IMR-90 (cell line): ENCODE measurements around the gene MLIP. TPM values are rescaled to one million over a fixed set of nuclear protein-coding genes. Genes with fewer than 3 reads are reported as not detected.

Experiments
- ATAC-seq: fragments of 200-7000 bp; cut with Tn5 transposase; 2 replicates; pipeline ENCODE4 v1.9.1; 2020; ENCODE audit warnings: low read depth, mild to moderate bottlenecking, moderate library complexity
- BruUV-seq: library from RNA; stranded (reverse); fragments of 400-500 nt; replicated peaks from 2 replicates; lab custom pipeline; 2021; lab: Mats Ljungman, UMichigan
- CTCF ChIA-PET: fragments of 300-600 bp; formaldehyde crosslinking; extraction: SDS; loops from one replicate; lab custom pipeline; 2021; ENCODE audit warnings: antibody characterized with exemption; lab: Yijun Ruan, JAX
- POLR2A ChIA-PET: fragments of 300-600 bp; sonication (Branson Sonifier 250); formaldehyde crosslinking; loops from one replicate; lab custom pipeline; 2022; ENCODE audit warnings: antibody characterized with exemption; ENCODE audit not compliant: unreplicated experiment; lab: Charles Lee
- DNase-seq: peaks from one replicate; pipeline ENCODE4 v3.0.0; 2013
- H2AFZ ChIP-seq: replicated peaks from 2 replicates; pipeline ENCODE3; 2013; ENCODE audit warnings: low read length, mild to moderate bottlenecking; ENCODE audit not compliant: poor library complexity
- H2AK5ac ChIP-seq: 2 replicates; pipeline ENCODE4 v1.6.1; 2013; ENCODE audit warnings: low read depth, low read length, inconsistent platforms
- H2AK9ac ChIP-seq: replicated peaks from 2 replicates; pipeline ENCODE3; 2013; ENCODE audit warnings: mild to moderate bottlenecking, low read depth, low read length, moderate library complexity; ENCODE audit not compliant: poor library complexity
- H2BK120ac ChIP-seq: 2 replicates; pipeline ENCODE4 v1.6.1; 2013; ENCODE audit warnings: low read depth, low read length, inconsistent platforms
- H2BK15ac ChIP-seq: 3 replicates; pipeline ENCODE4 v1.6.1; 2013; ENCODE audit warnings: low read depth, low read length, inconsistent platforms
- H2BK20ac ChIP-seq: 2 replicates; pipeline ENCODE4 v1.6.1; 2013; ENCODE audit warnings: low read depth, mild to moderate bottlenecking, inconsistent platforms, low read length, moderate library complexity
- H2BK5ac ChIP-seq: 2 replicates; pipeline ENCODE4 v1.6.1; 2013; ENCODE audit warnings: mild to moderate bottlenecking, low read depth, low read length, inconsistent platforms; ENCODE audit not compliant: poor library complexity, severe bottlenecking
- H3K14ac ChIP-seq: replicated peaks from 2 replicates; pipeline ENCODE4 v1.6.1; 2013; ENCODE audit warnings: low read depth, low read length, inconsistent platforms
- H3K18ac ChIP-seq: 2 replicates; pipeline ENCODE4 v1.6.1; 2013; ENCODE audit warnings: low read depth, low read length, control low read depth
- H3K23ac ChIP-seq: 2 replicates; pipeline ENCODE4 v1.6.1; 2013; ENCODE audit warnings: low read depth, low read length, inconsistent platforms
- H3K27ac ChIP-seq: 2 replicates; pipeline ENCODE4 v1.5.1; 2013; ENCODE audit warnings: mild to moderate bottlenecking, control low read depth, low read length; ENCODE audit not compliant: insufficient read depth
- H3K27me3 ChIP-seq: 2 replicates; pipeline ENCODE4 v1.6.1; 2013; ENCODE audit warnings: low read length; ENCODE audit not compliant: control insufficient read depth, insufficient read depth
- H3K36me3 ChIP-seq: 2 replicates; pipeline ENCODE4 v1.6.1; 2013; ENCODE audit warnings: low read length, mixed read lengths; ENCODE audit not compliant: control insufficient read depth, insufficient read depth
- H3K4ac ChIP-seq: 2 replicates; pipeline ENCODE4 v1.6.1; 2013; ENCODE audit warnings: low read depth, low read length, inconsistent platforms
- H3K4me1 ChIP-seq: 2 replicates; pipeline ENCODE4 v1.6.1; 2013; ENCODE audit warnings: low read length, mixed read lengths; ENCODE audit not compliant: control insufficient read depth, insufficient read depth
- H3K4me2 ChIP-seq: 2 replicates; pipeline ENCODE4 v1.6.1; 2013; ENCODE audit warnings: low read depth, mild to moderate bottlenecking, control low read depth, low read length, moderate library complexity
- H3K4me3 ChIP-seq: 2 replicates; pipeline ENCODE4 v1.5.1; 2013; ENCODE audit warnings: low read depth, mild to moderate bottlenecking, control low read depth, low read length, moderate library complexity; ENCODE audit not compliant: insufficient read depth
- H3K56ac ChIP-seq: 2 replicates; pipeline ENCODE4 v1.6.1; 2013; ENCODE audit warnings: low read length, inconsistent platforms; ENCODE audit not compliant: insufficient read depth; ENCODE audit errors: extremely low read depth
- H3K79me1 ChIP-seq, 2 experiments: 2 replicates each; pipeline ENCODE4 v1.6.1; 2013; ENCODE audit warnings: low read length in 2 of 2, inconsistent platforms in 1 of 2, low read depth in 1 of 2
- H3K9ac ChIP-seq: 2 replicates; pipeline ENCODE4 v1.6.1; 2013; ENCODE audit warnings: low read depth, low read length, control low read depth
- H3K9me1 ChIP-seq: 2 replicates; pipeline ENCODE4 v1.6.1; 2013; ENCODE audit warnings: low read length, inconsistent platforms; ENCODE audit not compliant: insufficient read depth
- H3K9me3 ChIP-seq: 2 replicates; pipeline ENCODE4 v1.6.1; 2013; ENCODE audit warnings: low read length; ENCODE audit not compliant: control insufficient read depth, insufficient read depth
- H4K20me1 ChIP-seq: 2 replicates; pipeline ENCODE4 v1.6.1; 2013; ENCODE audit warnings: low read length, inconsistent platforms; ENCODE audit not compliant: insufficient read depth
- H4K5ac ChIP-seq: 2 replicates; pipeline ENCODE4 v1.6.1; 2013; ENCODE audit warnings: mild to moderate bottlenecking, low read depth, low read length, control low read depth
- H4K8ac ChIP-seq, 2 experiments: 2 replicates each; pipeline ENCODE4 v1.6.1; 2013; ENCODE audit warnings: low read depth in 2 of 2, low read length in 2 of 2, control low read depth in 1 of 2, inconsistent platforms in 1 of 2
- H4K91ac ChIP-seq: 2 replicates; pipeline ENCODE4 v1.6.1; 2013; ENCODE audit warnings: low read depth, low read length, inconsistent platforms; ENCODE audit not compliant: insufficient read depth
- BHLHE40 ChIP-seq: fragments of 150-350 bp; IDR thresholded peaks from 2 replicates; pipeline ENCODE4 v1.6.1; 2016; ENCODE audit warnings: mild to moderate bottlenecking, low read depth, low read length
- CEBPB ChIP-seq: IDR thresholded peaks from 2 replicates; pipeline ENCODE4 v1.6.1; 2012; ENCODE audit warnings: low read depth, low read length, improper control_type of control experiment
- CHD1 ChIP-seq: IDR thresholded peaks from 2 replicates; pipeline ENCODE4 v1.6.1; 2012; ENCODE audit warnings: low read depth, low read length, improper control_type of control experiment
- FOS ChIP-seq: fragments of 150-350 bp; IDR thresholded peaks from 2 replicates; pipeline ENCODE4 v1.6.1; 2016; ENCODE audit warnings: low read depth, low read length
- MAFK ChIP-seq: IDR thresholded peaks from 2 replicates; pipeline ENCODE4 v1.6.1; 2012; ENCODE audit warnings: low read depth, low read length, improper control_type of control experiment
- MAZ ChIP-seq: IDR thresholded peaks from 2 replicates; pipeline ENCODE4 v1.6.1; 2012; ENCODE audit warnings: low read depth, mild to moderate bottlenecking, low read length, improper control_type of control experiment, moderate library complexity, borderline replicate concordance
- MXI1 ChIP-seq: IDR thresholded peaks from 2 replicates; pipeline ENCODE4 v1.6.1; 2012; ENCODE audit warnings: low read depth, mild to moderate bottlenecking, low read length, moderate library complexity, borderline replicate concordance
- NFE2L2 ChIP-seq: fragments of 150-350 bp; IDR thresholded peaks from 2 replicates; pipeline ENCODE4 v1.6.1; 2016; ENCODE audit warnings: low read depth, mild to moderate bottlenecking, low read length
- RAD21 ChIP-seq: IDR thresholded peaks from 2 replicates; pipeline ENCODE4 v1.6.1; 2012; ENCODE audit warnings: low read length, improper control_type of control experiment
- RCOR1 ChIP-seq: IDR thresholded peaks from 2 replicates; pipeline ENCODE4 v1.6.1; 2012; ENCODE audit warnings: mild to moderate bottlenecking, low read length, improper control_type of control experiment; ENCODE audit not compliant: insufficient replicate concordance
- RFX5 ChIP-seq: IDR thresholded peaks from 2 replicates; pipeline ENCODE4 v1.8.0; 2012; ENCODE audit warnings: low read depth, mild to moderate bottlenecking, low read length, moderate library complexity
- SMC3 ChIP-seq: fragments of 150-350 bp; IDR thresholded peaks from 2 replicates; pipeline ENCODE4 v1.6.1; 2016; ENCODE audit warnings: low read depth, mild to moderate bottlenecking, antibody characterized with exemption, low read length, moderate library complexity
- WGBS, 2 experiments: methylation state at CpG; one replicate each; pipeline versions ENCODE4 v1.1.5 to v1.1.7; 2013; ENCODE audit warnings: missing lambda C conversion rate in 2 of 2; ENCODE audit not compliant: insufficient read length in 1 of 2; ENCODE audit errors: extremely low coverage in 2 of 2; 5-methylcytosine and 5-hydroxymethylcytosine counted together
- dilution Hi-C: fragments of 300-500 bp; cut with HindIII; formaldehyde crosslinking; loops from one replicate; pipeline ENCODE4 v1.14.3; 2018; ENCODE audit warnings: low sequenced_read_pairs; ENCODE audit not compliant: unreplicated experiment
- in situ Hi-C: fragments of 300-500 bp; cut with MboI; formaldehyde crosslinking; loops from 3 replicates; pipeline ENCODE4 v1.14.3; 2019; ENCODE audit warnings: low sequenced_read_pairs, inconsistent platforms, mixed read lengths
- intact Hi-C: fragments of 100-400 bp; cut with micrococcal nuclease; formaldehyde crosslinking; loops from 2 replicates; pipeline ENCODE4 v1.10.0; 2022
- polyA plus RNA-seq, 3 experiments: library from polyadenylated mRNA; depleted of rRNA; stranded (reverse); fragments of >200 nt; gene quantifications; 2 replicates each; pipeline ENCODE4 v1.2.3, GENCODE V29; 2012; ENCODE audit warnings: low replicate concordance in 1 of 3
- total RNA-seq: library from RNA; depleted of rRNA; stranded (reverse); fragments of >200 nt; gene quantifications from 2 replicates; pipeline ENCODE4 v1.2.3, GENCODE V29; 2012
- TF ChIP-seq, protein P1 (sequence below): conservative IDR thresholded peaks from 2 replicates; pipeline ENCODE4 v1.5.1; 2012; ENCODE audit warnings: mild to moderate bottlenecking, low read depth, low read length, improper control_type of control experiment
- TF ChIP-seq, protein P2 (sequence below): fragments of 150-350 bp; IDR thresholded peaks from 2 replicates; pipeline ENCODE4 v1.6.1; 2017; ENCODE audit warnings: mild to moderate bottlenecking, antibody characterized with exemption, low read length, low read depth
- TF ChIP-seq, protein P3 (sequence below): fragments of 150-350 bp; IDR thresholded peaks from 2 replicates; pipeline ENCODE4 v1.6.1; 2016; ENCODE audit warnings: low read depth, mild to moderate bottlenecking, low read length, moderate library complexity, borderline replicate concordance

MLIP gene
- total and polyA plus RNA-seq, 2 of the 4 experiments (the other 2 are of a cell fraction), result not detected

DNA sequence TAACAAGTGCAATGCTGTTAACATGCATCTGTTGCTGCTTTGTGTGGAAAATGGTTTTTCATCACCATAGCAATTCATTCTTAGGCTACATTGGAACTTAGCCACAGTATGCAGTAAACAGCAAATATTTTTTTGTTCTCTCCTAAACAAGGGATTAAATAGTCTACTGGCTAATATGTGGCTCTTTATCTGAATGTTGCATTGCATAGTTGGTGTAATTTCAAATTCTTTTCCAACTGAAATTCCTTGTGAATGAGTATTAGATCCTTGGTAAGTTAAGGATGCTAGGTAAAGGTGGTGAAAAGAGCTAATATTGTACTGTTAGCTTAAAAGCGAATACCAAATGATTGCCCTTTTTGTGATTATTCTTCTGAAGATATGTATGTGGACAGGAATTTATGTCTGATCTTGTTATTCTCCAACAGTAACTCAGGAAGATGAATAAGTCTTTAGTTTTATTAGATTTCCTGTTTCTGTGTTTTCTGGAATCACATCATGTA is 958 bp downstream of the MLIP start:
- no peak overlapping the region for H2BK15ac ChIP-seq
- no peak overlapping the region for H3K23ac ChIP-seq
- no peak overlapping the region for H2AFZ ChIP-seq
- no peaks in the 10 kb centered on the region for H3K4me1 ChIP-seq
- no CpG with 5 or more reads among the region's 1 CpG for WGBS, 2 experiments
- no peak overlapping the region for H3K18ac ChIP-seq
- no peak overlapping the region for H2BK20ac ChIP-seq
- H3K4me3 ChIP-seq, result no peak overlapping the region
- H2AK5ac ChIP-seq, result no peak overlapping the region
- ChIA-PET POLR2A (no interaction called here), CTCF (no interaction called here)
- H2AK9ac ChIP-seq, result no peak overlapping the region
- no peaks in the 10 kb centered on the region for H3K79me1 ChIP-seq
- H3K56ac ChIP-seq, result no peak overlapping the region
- no peaks in the 10 kb centered on the region for H4K20me1 ChIP-seq
- dilution Hi-C loops (no loop called here), in situ Hi-C loops (no loop called here), intact Hi-C loops (no loop called here)
- H3K4ac ChIP-seq, result no peak overlapping the region
- no peak overlapping the region for H4K8ac ChIP-seq
- no TSS peak for BruUV-seq
- no peaks in the 10 kb centered on the region for H3K9me1 ChIP-seq
- no peak overlapping the region for H2BK5ac ChIP-seq
- DNase-seq, result no peak
- H4K5ac ChIP-seq, result no peak overlapping the region
- no peak overlapping the region for H4K91ac ChIP-seq
- no peak overlapping the region for H3K4me2 ChIP-seq
- peaks cover 3% of the 10 kb centered on the region; the same call in 1 of the 2 replicates for H3K27me3 ChIP-seq
- no peaks in the 10 kb centered on the region for H3K9me3 ChIP-seq
- no peak overlapping the region for H2BK120ac ChIP-seq
- H3K14ac ChIP-seq, result no peak overlapping the region
- no peak for ATAC-seq
- no peaks in the 10 kb centered on the region for H3K36me3 ChIP-seq
- TF ChIP-seq CHD1 (no peak), SMC3 (no peak), FOS (no peak), MAFK (no peak), RAD21 (no peak), MXI1 (no peak), MAZ (no peak), NFE2L2 (no peak), BHLHE40 (no peak), CEBPB (no peak), RCOR1 (no peak), RFX5 (no peak)
- TF ChIP-seq, protein P1, sequence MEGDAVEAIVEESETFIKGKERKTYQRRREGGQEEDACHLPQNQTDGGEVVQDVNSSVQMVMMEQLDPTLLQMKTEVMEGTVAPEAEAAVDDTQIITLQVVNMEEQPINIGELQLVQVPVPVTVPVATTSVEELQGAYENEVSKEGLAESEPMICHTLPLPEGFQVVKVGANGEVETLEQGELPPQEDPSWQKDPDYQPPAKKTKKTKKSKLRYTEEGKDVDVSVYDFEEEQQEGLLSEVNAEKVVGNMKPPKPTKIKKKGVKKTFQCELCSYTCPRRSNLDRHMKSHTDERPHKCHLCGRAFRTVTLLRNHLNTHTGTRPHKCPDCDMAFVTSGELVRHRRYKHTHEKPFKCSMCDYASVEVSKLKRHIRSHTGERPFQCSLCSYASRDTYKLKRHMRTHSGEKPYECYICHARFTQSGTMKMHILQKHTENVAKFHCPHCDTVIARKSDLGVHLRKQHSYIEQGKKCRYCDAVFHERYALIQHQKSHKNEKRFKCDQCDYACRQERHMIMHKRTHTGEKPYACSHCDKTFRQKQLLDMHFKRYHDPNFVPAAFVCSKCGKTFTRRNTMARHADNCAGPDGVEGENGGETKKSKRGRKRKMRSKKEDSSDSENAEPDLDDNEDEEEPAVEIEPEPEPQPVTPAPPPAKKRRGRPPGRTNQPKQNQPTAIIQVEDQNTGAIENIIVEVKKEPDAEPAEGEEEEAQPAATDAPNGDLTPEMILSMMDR, result no peak
- TF ChIP-seq, protein P2, sequence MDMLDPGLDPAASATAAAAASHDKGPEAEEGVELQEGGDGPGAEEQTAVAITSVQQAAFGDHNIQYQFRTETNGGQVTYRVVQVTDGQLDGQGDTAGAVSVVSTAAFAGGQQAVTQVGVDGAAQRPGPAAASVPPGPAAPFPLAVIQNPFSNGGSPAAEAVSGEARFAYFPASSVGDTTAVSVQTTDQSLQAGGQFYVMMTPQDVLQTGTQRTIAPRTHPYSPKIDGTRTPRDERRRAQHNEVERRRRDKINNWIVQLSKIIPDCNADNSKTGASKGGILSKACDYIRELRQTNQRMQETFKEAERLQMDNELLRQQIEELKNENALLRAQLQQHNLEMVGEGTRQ, result no peak
- TF ChIP-seq, protein P3, sequence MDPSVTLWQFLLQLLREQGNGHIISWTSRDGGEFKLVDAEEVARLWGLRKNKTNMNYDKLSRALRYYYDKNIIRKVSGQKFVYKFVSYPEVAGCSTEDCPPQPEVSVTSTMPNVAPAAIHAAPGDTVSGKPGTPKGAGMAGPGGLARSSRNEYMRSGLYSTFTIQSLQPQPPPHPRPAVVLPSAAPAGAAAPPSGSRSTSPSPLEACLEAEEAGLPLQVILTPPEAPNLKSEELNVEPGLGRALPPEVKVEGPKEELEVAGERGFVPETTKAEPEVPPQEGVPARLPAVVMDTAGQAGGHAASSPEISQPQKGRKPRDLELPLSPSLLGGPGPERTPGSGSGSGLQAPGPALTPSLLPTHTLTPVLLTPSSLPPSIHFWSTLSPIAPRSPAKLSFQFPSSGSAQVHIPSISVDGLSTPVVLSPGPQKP, result no peak
- no peak overlapping the region for H3K9ac ChIP-seq
- no peak overlapping the region for H3K27ac ChIP-seq
